ENCODE measurements around the gene KRT28. TPM values are rescaled to one million over a fixed set of nuclear protein-coding genes. Genes with fewer than 3 reads are reported as not detected.
A peak's percentile ranks its signal among the peaks of the same experiment; 100 is the strongest.

Gene KRT28
- total and polyA plus RNA-seq, 10 donors = not detected

DNA sequence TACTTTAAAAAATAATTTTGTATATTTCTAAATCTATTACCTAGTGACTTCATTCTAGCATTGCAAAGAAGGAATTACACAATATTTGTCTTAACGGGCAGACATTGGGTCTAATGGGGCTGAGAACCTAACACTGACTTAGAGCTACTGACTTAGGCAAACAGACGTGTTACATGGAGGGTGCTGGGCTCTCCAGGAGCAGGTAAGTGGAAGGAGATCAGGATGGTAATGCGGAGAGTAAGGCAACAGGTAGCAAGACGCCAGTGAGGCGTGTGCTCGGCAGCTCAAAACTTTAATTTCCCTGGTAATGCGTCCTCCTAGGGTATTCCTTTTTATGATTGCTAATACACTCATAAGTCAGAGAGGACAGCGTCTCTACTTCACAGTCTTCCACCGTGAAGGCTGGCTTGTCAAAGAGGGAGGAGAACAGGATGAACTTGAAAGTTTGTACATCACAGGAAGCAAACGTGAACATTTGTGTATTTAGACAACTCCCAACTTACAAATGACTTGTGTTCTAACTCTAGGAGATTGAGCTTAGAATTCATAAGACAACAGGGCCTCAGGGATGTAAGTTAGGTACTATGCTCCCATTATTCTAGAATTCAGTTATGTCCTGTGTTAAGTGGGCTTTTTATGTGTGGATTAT is 4.6 kb downstream of the KRT28 start:
- no peak for DNase-seq
- Histone ChIP-seq H3K4me1 (no peaks in the 10 kb centered on the region), H3K36me3 (no peaks in the 10 kb centered on the region), H3K4me3 (no peak overlapping the region), H3K27me3 (replicated peaks in 1 of 7) (peaks cover 0 to 53% (median 10%) of the 10 kb centered on the region in 7 donors), H3K9me3 (no peaks in the 10 kb centered on the region), H3K27ac (no peak overlapping the region)
- WGBS, 5 donors = 78 to 83% (median 80%) methylated on average over 10 of the region's 10 CpGs
- intact Hi-C loops (cut with DNase I; ENCODE audit: low total_unique reads) = no loop called here
- TF ChIP-seq POLR2A (IDR thresholded peaks at IDR 0.05) (no peak), POLR2AphosphoS5 (IDR thresholded peaks at IDR 0.05) (no peak)
- TF ChIP-seq, protein P1, sequence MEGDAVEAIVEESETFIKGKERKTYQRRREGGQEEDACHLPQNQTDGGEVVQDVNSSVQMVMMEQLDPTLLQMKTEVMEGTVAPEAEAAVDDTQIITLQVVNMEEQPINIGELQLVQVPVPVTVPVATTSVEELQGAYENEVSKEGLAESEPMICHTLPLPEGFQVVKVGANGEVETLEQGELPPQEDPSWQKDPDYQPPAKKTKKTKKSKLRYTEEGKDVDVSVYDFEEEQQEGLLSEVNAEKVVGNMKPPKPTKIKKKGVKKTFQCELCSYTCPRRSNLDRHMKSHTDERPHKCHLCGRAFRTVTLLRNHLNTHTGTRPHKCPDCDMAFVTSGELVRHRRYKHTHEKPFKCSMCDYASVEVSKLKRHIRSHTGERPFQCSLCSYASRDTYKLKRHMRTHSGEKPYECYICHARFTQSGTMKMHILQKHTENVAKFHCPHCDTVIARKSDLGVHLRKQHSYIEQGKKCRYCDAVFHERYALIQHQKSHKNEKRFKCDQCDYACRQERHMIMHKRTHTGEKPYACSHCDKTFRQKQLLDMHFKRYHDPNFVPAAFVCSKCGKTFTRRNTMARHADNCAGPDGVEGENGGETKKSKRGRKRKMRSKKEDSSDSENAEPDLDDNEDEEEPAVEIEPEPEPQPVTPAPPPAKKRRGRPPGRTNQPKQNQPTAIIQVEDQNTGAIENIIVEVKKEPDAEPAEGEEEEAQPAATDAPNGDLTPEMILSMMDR (IDR thresholded peaks at IDR 0.05 in 8 of 11, conservative IDR thresholded peaks at IDR 0.05 in 3 of 11) = no peak

GRCh38 chr17:40794466-40794865 is 5.3 kb downstream of the KRT28 start:
- no peak overlapping the region for H3K4me3 ChIP-seq
- no peaks in the 10 kb centered on the region for H3K36me3 ChIP-seq
- DNase-seq = no peak
- no peaks in the 10 kb centered on the region for H3K9me3 ChIP-seq
- intact Hi-C loops (cut with DNase I; ENCODE audit: low total_unique reads) = no loop called here
- WGBS, 5 donors = 68 to 79% (median 72%) methylated on average over 2 of the region's 2 CpGs
- no peaks in the 10 kb centered on the region for H3K4me1 ChIP-seq
- H3K27ac ChIP-seq = no peak overlapping the region
- H3K27me3 ChIP-seq (replicated peaks in 1 of 7) = peaks cover 0 to 49% (median 10%) of the 10 kb centered on the region in 7 donors
- TF ChIP-seq POLR2AphosphoS5 (IDR thresholded peaks at IDR 0.05) = no peak
- TF ChIP-seq, protein P1 (IDR thresholded peaks at IDR 0.05 in 8 of 11, conservative IDR thresholded peaks at IDR 0.05 in 3 of 11) = no peak
- TF ChIP-seq POLR2A (IDR thresholded peaks at IDR 0.05) = no peak

DNA sequence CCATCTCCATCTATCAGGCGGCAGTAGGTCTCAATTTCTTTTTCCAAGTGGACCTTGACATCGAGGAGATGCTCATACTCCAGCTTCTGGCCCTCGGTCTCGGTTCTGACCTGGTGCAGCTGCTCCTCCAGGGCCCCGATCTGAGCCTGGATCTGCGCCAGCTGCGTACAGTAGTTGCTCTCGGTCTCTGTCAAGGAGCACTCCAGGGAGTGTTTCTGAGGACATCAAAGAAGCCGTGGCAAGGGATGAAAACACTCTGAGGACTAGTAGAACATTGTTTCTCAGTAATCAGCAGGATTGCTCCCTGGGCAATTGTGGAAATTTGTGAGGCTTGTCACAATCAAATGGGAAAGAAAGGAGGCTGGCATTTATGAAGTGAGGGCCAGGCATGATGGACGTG is 5.9 kb downstream of the KRT28 start:
- Histone ChIP-seq H3K27ac (no peak overlapping the region), H3K27me3 (replicated peaks in 1 of 7) (peaks cover 0 to 43% (median 10%) of the 10 kb centered on the region in 7 donors), H3K36me3 (no peaks in the 10 kb centered on the region), H3K4me3 (no peak overlapping the region), H3K4me1 (no peaks in the 10 kb centered on the region), H3K9me3 (no peaks in the 10 kb centered on the region)
- DNase-seq = no peak
- intact Hi-C loops (cut with DNase I; ENCODE audit: low total_unique reads) = no loop called here
- WGBS, 5 donors = 69 to 84% (median 82%) methylated on average over 10 of the region's 10 CpGs
- TF ChIP-seq, protein P1 (IDR thresholded peaks at IDR 0.05 in 8 of 11, conservative IDR thresholded peaks at IDR 0.05 in 3 of 11) = no peak
- TF ChIP-seq POLR2A (IDR thresholded peaks at IDR 0.05) = no peak
- TF ChIP-seq POLR2AphosphoS5 (IDR thresholded peaks at IDR 0.05) = no peak

GRCh38 chr17:40791787-40792436 is 7.8 kb downstream of the KRT28 start:
- TF ChIP-seq POLR2A (IDR thresholded peaks at IDR 0.05) = no peak
- TF ChIP-seq, protein P1 (IDR thresholded peaks at IDR 0.05 in 8 of 11, conservative IDR thresholded peaks at IDR 0.05 in 3 of 11) = peak in 7 of 11 experiments; percentile 13 to 50 (median 29)
- H3K9me3 ChIP-seq = no peaks in the 10 kb centered on the region
- peaks cover 0 to 28% (median 5%) of the 10 kb centered on the region in 7 donors for H3K27me3 ChIP-seq (replicated peaks in 1 of 7)
- H3K4me1 ChIP-seq = peaks cover 0 to 7% (median 0%) of the 10 kb centered on the region in 6 donors
- intact Hi-C loops (cut with DNase I; ENCODE audit: low total_unique reads) = no loop called here
- H3K4me3 ChIP-seq = no peak overlapping the region
- no peaks in the 10 kb centered on the region for H3K36me3 ChIP-seq
- H3K27ac ChIP-seq = no peak overlapping the region
- DNase-seq = no peak
- WGBS, 5 donors = 45 to 57% (median 49%) methylated on average over 6 of the region's 6 CpGs
